Tibial artery (tissue), 4 donors: ENCODE data around the gene DENND2D.
"Not testable (repeated sequence)": the region's sequence is repeated elsewhere in the genome, so short reads cannot be mapped to it uniquely, and the experiment has no call there.

Experiments
- DNase-seq, 2 donors: peaks; one replicate each; pipeline ENCODE4 v3.0.0-alpha.2; 2019
- H3K27ac ChIP-seq, 2 donors: fragments of 200-600 bp; sonication (generic) in 1 of 2; 1 replicate in 1 of 2; 2 replicates in 1 of 2; pipeline ENCODE4 v1.5.1; 2018 to 2019; ENCODE audit warnings: mild to moderate bottlenecking in 1 of 2
- H3K27me3 ChIP-seq, 2 donors: fragments of 200-600 bp; sonication (generic) in 1 of 2; one replicate each; pipeline versions ENCODE4 v1.5.1 to v1.6.0; 2016 to 2019
- H3K36me3 ChIP-seq, 3 donors: fragments of 200-600 bp; sonication (generic) in 2 of 3; one replicate each; pipeline ENCODE4 v1.5.1; 2016 to 2019; ENCODE audit warnings: mild to moderate bottlenecking in 2 of 3
- H3K4me1 ChIP-seq, 4 donors: fragments of 200-600 bp; sonication (generic) in 2 of 4; 1 replicate in 3 of 4; 2 replicates in 1 of 4; pipeline ENCODE4 v1.5.1; 2016 to 2019
- H3K4me3 ChIP-seq, 2 donors: fragments of 200-600 bp; sonication (generic) in 1 of 2; 1 replicate in 1 of 2; 2 replicates in 1 of 2; pipeline ENCODE4 v1.5.1; 2018 to 2019; ENCODE audit warnings: mild to moderate bottlenecking in 2 of 2
- H3K9me3 ChIP-seq, 3 donors: fragments of 200-600 bp; sonication (generic) in 1 of 3; one replicate each; pipeline ENCODE4 v1.5.1; 2016 to 2019
- CTCF ChIP-seq, 2 experiments: fragments of 200-600 bp in 1 of 2; fragments of 450-650 bp in 1 of 2; IDR thresholded peaks; one replicate each; pipeline ENCODE4 v1.5.1; 2017 to 2019; ENCODE audit warnings: antibody characterized with exemption in 2 of 2, mild to moderate bottlenecking in 1 of 2, moderate library complexity in 1 of 2
- intact Hi-C: fragments of 100-400 bp; cut with DNase I; formaldehyde crosslinking; loops from one replicate; pipeline ENCODE4 v1.15.0; 2023; ENCODE audit warnings: low total_unique reads

Gene DENND2D

DNA sequence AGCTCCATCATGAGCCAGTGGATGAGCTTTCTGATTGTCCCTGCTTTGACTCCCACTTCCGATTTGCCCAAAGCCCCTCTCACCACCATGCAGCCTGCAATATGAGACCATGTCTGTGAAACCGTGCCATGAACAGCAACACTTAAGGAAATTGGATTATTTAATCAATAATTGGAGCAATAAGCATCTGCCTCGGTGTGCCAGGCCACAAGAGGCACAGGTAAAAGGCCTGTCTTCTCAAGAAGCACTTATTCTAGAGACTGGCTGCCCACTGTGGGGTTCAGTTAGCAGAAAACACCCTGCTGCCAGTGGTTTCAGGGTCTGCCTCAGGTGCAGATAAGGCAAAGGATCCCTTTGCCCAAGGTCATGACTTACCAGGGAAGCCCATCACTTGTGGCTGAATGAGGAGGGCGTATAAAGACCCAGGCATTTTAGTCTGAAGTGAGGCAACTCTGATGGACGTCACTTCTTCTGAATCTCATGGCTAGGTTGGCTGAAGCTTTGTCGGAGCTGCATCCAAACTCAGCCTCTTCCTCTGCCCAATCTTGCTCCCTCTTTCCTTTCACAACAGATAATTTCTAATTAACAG lies 19.9 kb upstream of the DENND2D start:
- H3K27ac ChIP-seq, result no peak overlapping the region
- no peaks in the 10 kb centered on the region for H3K27me3 ChIP-seq
- intact Hi-C loops, result loop anchor here (5.0 kb wide), 1 partner anchor 182 kb away; no protein-coding TSS in a partner anchor
- DNase-seq, result no peak
- H3K4me1 ChIP-seq, result peaks cover 0 to 9% (median 4%) of the 10 kb centered on the region in 4 donors
- no peak overlapping the region for H3K4me3 ChIP-seq
- no peaks in the 10 kb centered on the region for H3K9me3 ChIP-seq
- H3K36me3 ChIP-seq, result no peaks in the 10 kb centered on the region
- no peak for TF ChIP-seq CTCF (IDR thresholded peaks at IDR 0.05)

- no peaks in the 10 kb centered on the region for H3K27me3 ChIP-seq
- no peaks in the 10 kb centered on the region for H3K9me3 ChIP-seq
- no peak for DNase-seq
- no peaks in the 10 kb centered on the region for H3K36me3 ChIP-seq
- intact Hi-C loops, result loop anchor here (5.0 kb wide), 1 partner anchor 183 kb away; no protein-coding TSS in a partner anchor
- TF ChIP-seq CTCF (IDR thresholded peaks at IDR 0.05), result no peak
- H3K4me3 ChIP-seq, result no peak overlapping the region
- peaks cover 0 to 9% (median 4%) of the 10 kb centered on the region in 4 donors for H3K4me1 ChIP-seq
- H3K27ac ChIP-seq, result no peak overlapping the region
These were observed 19.3 kb upstream of the DENND2D start for GRCh38 chr1:111219557-111220286.

DNA sequence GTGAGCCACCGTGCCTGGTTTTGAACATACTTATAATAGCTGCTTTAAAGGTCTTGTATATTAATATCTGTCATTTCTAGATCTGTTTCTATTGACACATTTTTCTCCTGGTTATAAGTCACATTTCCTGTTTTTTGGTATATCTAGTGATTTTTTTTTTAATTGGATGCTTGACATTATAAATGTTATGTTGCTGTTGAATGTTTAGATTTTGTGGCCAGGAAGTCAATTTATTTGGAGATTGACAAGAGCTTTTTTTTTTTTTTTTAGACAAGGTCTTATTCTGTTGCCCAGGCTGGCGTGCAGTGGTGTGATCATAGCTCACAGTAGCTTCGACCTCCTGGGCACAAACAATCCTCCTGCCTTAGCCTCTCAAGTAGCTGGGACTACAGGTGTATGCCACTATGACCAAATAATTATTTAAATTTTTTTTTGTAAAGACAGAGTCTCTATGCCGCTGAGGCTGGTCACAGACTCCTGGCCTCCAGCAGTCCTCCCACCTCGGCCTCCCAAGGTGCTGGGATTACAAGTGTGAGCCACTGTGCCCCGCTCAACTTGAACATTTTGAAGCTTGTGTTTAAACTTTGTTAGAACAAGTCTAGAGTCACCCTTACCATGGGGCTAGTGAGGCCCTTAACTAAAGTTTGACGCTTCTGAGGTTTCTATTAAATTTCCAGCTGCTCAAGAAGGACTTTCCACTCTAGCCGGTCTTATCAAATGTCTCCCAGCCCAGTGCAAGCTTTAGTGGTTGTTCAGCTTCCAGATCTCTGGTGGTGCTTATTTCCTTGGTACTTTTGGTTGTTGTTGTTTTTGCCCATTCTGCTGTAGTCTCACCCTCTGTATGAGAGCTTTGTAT lies 18.5 kb upstream of the DENND2D start:
- intact Hi-C loops, result no loop called here
- no peaks in the 10 kb centered on the region for H3K36me3 ChIP-seq
- H3K9me3 ChIP-seq, result no peaks in the 10 kb centered on the region
- no peaks in the 10 kb centered on the region for H3K27me3 ChIP-seq
- no peak for TF ChIP-seq CTCF (IDR thresholded peaks at IDR 0.05)
- DNase-seq, result no peak
- no peak overlapping the region for H3K27ac ChIP-seq
- H3K4me3 ChIP-seq, result no peak overlapping the region
- H3K4me1 ChIP-seq, result peaks cover 0 to 9% (median 4%) of the 10 kb centered on the region in 4 donors

- peaks cover 0 to 2% (median under 1%) of the 10 kb centered on the region in 4 donors for H3K4me1 ChIP-seq
- no peak for TF ChIP-seq CTCF (IDR thresholded peaks at IDR 0.05)
- DNase-seq, result no peak
- no peak overlapping the region for H3K4me3 ChIP-seq
- no peaks in the 10 kb centered on the region for H3K9me3 ChIP-seq
- intact Hi-C loops, result no loop called here
- H3K27ac ChIP-seq, result no peak overlapping the region
- no peaks in the 10 kb centered on the region for H3K27me3 ChIP-seq
- H3K36me3 ChIP-seq, result no peaks in the 10 kb centered on the region
These were observed 16.9 kb upstream of the DENND2D start for GRCh38 chr1:111217183-111217910.

DNA sequence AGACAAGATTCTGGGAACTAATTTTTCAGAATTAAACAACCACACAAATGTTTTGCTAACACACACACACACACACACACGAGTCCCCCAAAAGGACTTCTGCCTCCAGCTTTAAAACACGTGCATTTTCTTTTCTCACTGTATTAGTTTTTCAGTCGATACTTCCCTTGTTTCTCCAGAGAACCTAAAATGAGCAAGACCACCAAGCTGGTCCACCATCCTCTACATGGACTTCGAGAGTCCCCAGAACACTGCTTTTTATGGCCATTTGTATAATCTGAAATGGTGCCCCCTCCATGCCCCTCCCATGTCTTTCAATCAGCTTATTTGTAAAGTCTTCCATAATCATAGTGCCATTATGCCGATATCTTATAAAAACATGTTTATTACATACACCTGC lies 16.3 kb upstream of the DENND2D start:
- Histone ChIP-seq H3K4me3 (no peak overlapping the region), H3K4me1 (no peaks in the 10 kb centered on the region), H3K27me3 (no peaks in the 10 kb centered on the region), H3K27ac (no peak overlapping the region), H3K9me3 (no peaks in the 10 kb centered on the region), H3K36me3 (no peaks in the 10 kb centered on the region)
- no peak for DNase-seq
- no peak for TF ChIP-seq CTCF (IDR thresholded peaks at IDR 0.05)
- intact Hi-C loops, result no loop called here

DNA sequence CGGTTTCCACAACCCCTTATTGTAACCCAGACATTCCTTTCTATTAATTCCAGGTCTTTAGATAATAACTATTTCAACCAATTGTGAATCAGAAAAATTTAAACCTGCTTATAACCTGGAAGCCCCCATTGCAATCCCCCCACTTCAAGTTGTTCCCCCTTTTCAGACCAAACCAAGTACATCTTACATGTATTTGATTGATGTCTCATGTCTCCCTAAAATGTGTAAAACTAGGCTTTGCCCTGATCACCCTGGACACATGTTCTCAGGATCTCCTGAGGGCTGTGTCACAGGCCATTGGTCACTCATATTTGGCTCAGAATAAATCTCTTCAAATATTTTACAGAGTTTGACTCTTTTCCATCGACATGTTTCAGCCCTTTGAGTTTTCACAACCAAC lies 14.8 kb upstream of the DENND2D start:
- DNase-seq, H3K9me3 ChIP-seq, H3K4me3 ChIP-seq, H3K36me3 ChIP-seq, H3K27ac ChIP-seq, H3K27me3 ChIP-seq, intact Hi-C loops, H3K4me1 ChIP-seq: not testable (repeated sequence)
